H1 (cell line): ENCODE data around the gene CABCOCO1. TPM values are rescaled to one million over a fixed set of nuclear protein-coding genes. Genes with fewer than 3 reads are reported as not detected.

Experiments used
- CTCF ChIA-PET: fragments of 300-600 bp; sonication (Branson Sonifier 250); formaldehyde crosslinking; loops from one replicate; lab custom pipeline; 2021; ENCODE audit not compliant: partially characterized antibody; lab: Charles Lee
- POLR2A ChIA-PET: fragments of 300-600 bp; sonication (Branson Sonifier 250); formaldehyde crosslinking; loops from one replicate; lab custom pipeline; 2021; ENCODE audit warnings: inconsistent platforms; ENCODE audit not compliant: partially characterized antibody; lab: Charles Lee
- DNase-seq, 2 experiments: peaks; one replicate each; pipeline versions ENCODE4 v3.0.0 to v3.0.0-alpha.2; 2010 to 2022; ENCODE audit warnings: low spot score in 2 of 2, low read depth in 1 of 2, mixed read lengths in 1 of 2
- FAIRE-seq: peaks from 2 replicates; lab custom pipeline; 2011; peaks lifted over from hg19 to GRCh38; lab: Jason Lieb, UNC
- H2AFZ ChIP-seq: 2 replicates; pipeline ENCODE4 v1.8.1; 2012; ENCODE audit warnings: low read length, inconsistent platforms
- H2AK5ac ChIP-seq: 2 replicates; pipeline ENCODE4 v1.6.1; 2013; ENCODE audit warnings: low read depth, low read length
- H2BK120ac ChIP-seq: replicated peaks from 2 replicates; pipeline ENCODE3; 2013; ENCODE audit warnings: low read depth, low read length, inconsistent platforms
- H2BK12ac ChIP-seq: 2 replicates; pipeline ENCODE4 v1.6.1; 2013; ENCODE audit warnings: low read depth, low read length
- H2BK15ac ChIP-seq: 2 replicates; pipeline ENCODE4 v1.6.1; 2013; ENCODE audit warnings: low read length
- H2BK20ac ChIP-seq: 2 replicates; pipeline ENCODE4 v1.6.1; 2013; ENCODE audit warnings: low read length
- H2BK5ac ChIP-seq: 2 replicates; pipeline ENCODE4 v1.6.1; 2013; ENCODE audit warnings: low read depth, low read length
- H3K14ac ChIP-seq: 2 replicates; pipeline ENCODE4 v1.6.1; 2013; ENCODE audit warnings: inconsistent platforms; ENCODE audit not compliant: insufficient read length
- H3K18ac ChIP-seq: 2 replicates; pipeline ENCODE4 v1.6.1; 2013; ENCODE audit warnings: low read length; ENCODE audit errors: extremely low read depth
- H3K23ac ChIP-seq: 2 replicates; pipeline ENCODE4 v1.6.1; 2013; ENCODE audit warnings: inconsistent platforms; ENCODE audit not compliant: insufficient read length
- H3K23me2 ChIP-seq: 2 replicates; pipeline ENCODE4 v1.6.1; 2013; ENCODE audit warnings: low read depth, low read length
- H3K27ac ChIP-seq: 2 replicates; pipeline ENCODE4 v1.6.1; 2011; ENCODE audit warnings: low read depth, low read length, inconsistent platforms
- H3K27me3 ChIP-seq, 4 experiments: replicated peaks in 1 of 4; 1 replicate in 1 of 4; 2 replicates in 3 of 4; pipeline versions ENCODE4 v1.6.1 to v1.8.1; 2011 to 2013; ENCODE audit warnings: low read length in 3 of 4, mild to moderate bottlenecking in 3 of 4, inconsistent platforms in 2 of 4, mixed read lengths in 2 of 4, moderate library complexity in 1 of 4; ENCODE audit not compliant: control insufficient read depth in 3 of 4, insufficient read depth in 3 of 4; ENCODE audit errors: extremely low read depth in 1 of 4
- H3K36me3 ChIP-seq, 4 experiments: 2 replicates each; pipeline versions ENCODE4 v1.6.1 to v1.8.1; 2011 to 2013; ENCODE audit warnings: mild to moderate bottlenecking in 4 of 4, low read length in 3 of 4, moderate library complexity in 2 of 4, control low read depth in 1 of 4, inconsistent platforms in 1 of 4; ENCODE audit not compliant: insufficient read depth in 4 of 4, control insufficient read depth in 2 of 4
- H3K4ac ChIP-seq: replicated peaks from 2 replicates; pipeline ENCODE3; 2013; ENCODE audit warnings: low read length, low read depth, mixed read lengths, inconsistent platforms; ENCODE audit not compliant: insufficient read length
- H3K4me1 ChIP-seq, 4 experiments: replicated peaks in 1 of 4; 1 replicate in 1 of 4; 2 replicates in 3 of 4; pipeline versions ENCODE4 v1.6.1 to v1.8.1; 2011 to 2013; ENCODE audit warnings: low read length in 3 of 4, inconsistent platforms in 2 of 4, mixed read lengths in 1 of 4; ENCODE audit not compliant: insufficient read depth in 4 of 4, control insufficient read depth in 3 of 4
- H3K4me2 ChIP-seq, 2 experiments: 2 replicates each; pipeline versions ENCODE4 v1.6.1 to v1.8.1; 2011 to 2013; ENCODE audit warnings: low read depth in 2 of 2, low read length in 2 of 2, control low read depth in 1 of 2, inconsistent platforms in 1 of 2, mild to moderate bottlenecking in 1 of 2; ENCODE audit not compliant: insufficient read depth in 1 of 2
- H3K4me3 ChIP-seq, 4 experiments: fragments of 200-600, 300-600 bp in 1 of 4; sonication (generic), shearing (Covaris generic), sonication (Bioruptor Twin) in 1 of 4; 2 replicates each; pipeline versions ENCODE4 v1.5.1 to v1.8.1; 2011 to 2016; ENCODE audit warnings: low read length in 4 of 4, low read depth in 3 of 4, control low read depth in 2 of 4, inconsistent platforms in 2 of 4, mild to moderate bottlenecking in 2 of 4, mixed read lengths in 1 of 4, moderate library complexity in 1 of 4; ENCODE audit not compliant: insufficient read depth in 2 of 4; ENCODE audit errors: extremely low read depth in 1 of 4
- H3K56ac ChIP-seq: replicated peaks from 2 replicates; pipeline ENCODE3; 2013; ENCODE audit warnings: low read depth, mild to moderate bottlenecking, mixed read lengths, low read length, inconsistent platforms; ENCODE audit not compliant: insufficient read length
- H3K79me1 ChIP-seq: 2 replicates; pipeline ENCODE4 v1.6.1; 2013; ENCODE audit warnings: low read depth, low read length, control low read depth
- H3K79me2 ChIP-seq, 2 experiments: 2 replicates each; pipeline versions ENCODE4 v1.6.1 to v1.8.1; 2012 to 2013; ENCODE audit warnings: low read length in 2 of 2, mild to moderate bottlenecking in 2 of 2, inconsistent platforms in 1 of 2; ENCODE audit not compliant: insufficient read depth in 2 of 2, control insufficient read depth in 1 of 2
- H3K9ac ChIP-seq, 4 experiments: replicated peaks in 1 of 4; 1 replicate in 1 of 4; 2 replicates in 3 of 4; pipeline versions ENCODE4 v1.6.1 to v1.8.1; 2011 to 2013; ENCODE audit warnings: low read depth in 3 of 4, low read length in 3 of 4, control low read depth in 2 of 4, mild to moderate bottlenecking in 2 of 4, moderate library complexity in 2 of 4, inconsistent platforms in 1 of 4; ENCODE audit errors: extremely low read depth in 1 of 4
- H3K9me3 ChIP-seq, 2 experiments: 2 replicates each; pipeline versions ENCODE4 v1.6.1 to v1.8.1; 2012 to 2013; ENCODE audit warnings: mild to moderate bottlenecking in 2 of 2, moderate library complexity in 2 of 2, control low read depth in 1 of 2, inconsistent platforms in 1 of 2, low read depth in 1 of 2, low read length in 1 of 2, mixed read lengths in 1 of 2; ENCODE audit not compliant: insufficient read depth in 2 of 2
- H4K20me1 ChIP-seq, 2 experiments: replicated peaks in 1 of 2; 2 replicates each; pipeline versions ENCODE3 to v1.8.1; 2011 to 2013; ENCODE audit warnings: inconsistent platforms in 2 of 2, low read length in 2 of 2, mild to moderate bottlenecking in 1 of 2; ENCODE audit not compliant: insufficient read depth in 2 of 2, control insufficient read depth in 1 of 2
- H4K5ac ChIP-seq: 2 replicates; pipeline ENCODE4 v1.6.1; 2013; ENCODE audit warnings: low read length, low read depth, mixed read lengths, inconsistent platforms; ENCODE audit not compliant: insufficient read length
- H4K8ac ChIP-seq: 2 replicates; pipeline ENCODE4 v1.8.0; 2013; ENCODE audit warnings: mild to moderate bottlenecking, moderate library complexity, low read length, inconsistent platforms; ENCODE audit not compliant: insufficient read depth; ENCODE audit errors: extremely low read depth
- H4K91ac ChIP-seq: replicated peaks from 2 replicates; pipeline ENCODE3; 2013; ENCODE audit warnings: low read length, mixed read lengths, inconsistent platforms; ENCODE audit not compliant: insufficient read length
- CBX5 ChIP-seq: fragments of 300-800, 300-1000 bp; sonication (generic); IDR thresholded peaks from 2 replicates; pipeline ENCODE4 v1.7.1; 2016; ENCODE audit warnings: antibody characterized with exemption, low read length, low read depth
- CHD2 ChIP-seq: IDR thresholded peaks from 2 replicates; pipeline ENCODE4 v1.6.1; 2012; ENCODE audit warnings: low read length, improper control_type of control experiment
- MAFK ChIP-seq: IDR thresholded peaks from 2 replicates; pipeline ENCODE4 v1.6.1; 2012; ENCODE audit warnings: low read depth, mild to moderate bottlenecking, improper control_type of control experiment, low read length
- RXRA ChIP-seq: IDR thresholded peaks from 2 replicates; pipeline ENCODE4 v1.6.1; 2011; ENCODE audit warnings: low read depth, mild to moderate bottlenecking, low read length, moderate library complexity; ENCODE audit not compliant: insufficient read depth
- WGBS, 2 experiments: shearing (Covaris generic) in 1 of 2; methylation state at CpG; one replicate each; pipeline versions ENCODE4 v1.1.6 to v1.1.7; 2013 to 2015; ENCODE audit warnings: low lambda C conversion rate in 2 of 2, mixed read lengths in 2 of 2, inconsistent platforms in 1 of 2, low coverage in 1 of 2, missing lambda C conversion rate in 1 of 2; ENCODE audit not compliant: insufficient replicate concordance in 2 of 2, insufficient coverage in 1 of 2, insufficient read length in 1 of 2; ENCODE audit errors: extremely low coverage in 1 of 2, missing lambda C conversion rate in 1 of 2; 5-methylcytosine and 5-hydroxymethylcytosine counted together
- polyA plus RNA-seq, 7 experiments: library from polyadenylated mRNA; depleted of rRNA in 3 of 7; stranded (reverse) in 5 of 7; unstranded in 2 of 7; fragments of >200 nt in 5 of 7; fragments of 200-250 nt in 2 of 7; gene quantifications; 1 replicate in 5 of 7; 2 replicates in 1 of 7; 4 replicates in 1 of 7; pipeline versions ENCODE4 v1.2.1 to v1.2.3, GENCODE V29; 2011 to 2013; ENCODE audit warnings: missing spikeins in 2 of 7, mixed read lengths in 2 of 7
- total RNA-seq: library from RNA; stranded (reverse); fragmentation: NEBNext Ultra II Directional; extraction: Animal tissue kit (Norgen Biotek cat#: 25700); gene quantifications from 2 replicates; pipeline ENCODE4 v1.2.1, GENCODE V29; 2021

CABCOCO1 gene
- total and polyA plus RNA-seq, 2 of the 8 experiments (the other 6 are each of a cell fraction or from before 2014, with no cell fraction given), result not detected

- H3K4me3 ChIP-seq, result no peak overlapping the region
- no peaks in the 10 kb centered on the region for H3K9me3 ChIP-seq
- no peak overlapping the region for H2BK15ac ChIP-seq
- no peaks in the 10 kb centered on the region for H4K20me1 ChIP-seq
- no peak overlapping the region for H2BK5ac ChIP-seq
- no peaks in the 10 kb centered on the region for H3K23me2 ChIP-seq
- no peaks in the 10 kb centered on the region for H3K79me2 ChIP-seq
- no peaks in the 10 kb centered on the region for H3K36me3 ChIP-seq
- H2AFZ ChIP-seq, result no peak overlapping the region
- H3K56ac ChIP-seq, result no peak overlapping the region
- no peak overlapping the region for H3K9ac ChIP-seq
- DNase-seq (no peak), FAIRE-seq (no peak)
- H3K4ac ChIP-seq, result no peak overlapping the region
- POLR2A ChIA-PET, result no interaction called here
- no peak overlapping the region for H3K23ac ChIP-seq
- H2BK12ac ChIP-seq, result no peak overlapping the region
- no peaks in the 10 kb centered on the region for H3K4me1 ChIP-seq
- WGBS, 2 experiments, result 93% methylated on average over 2 of the region's 2 CpGs; no CpG with 5 or more reads in 1 of the 2 experiments
- H2BK20ac ChIP-seq, result no peak overlapping the region
- H4K91ac ChIP-seq, result no peak overlapping the region
- no peak overlapping the region for H3K27ac ChIP-seq
- no peak overlapping the region for H3K14ac ChIP-seq
- H4K8ac ChIP-seq, result no peak overlapping the region
- H3K18ac ChIP-seq, result no peak overlapping the region
- H3K79me1 ChIP-seq, result no peaks in the 10 kb centered on the region
- no peak overlapping the region for H2BK120ac ChIP-seq
- no peak overlapping the region for H3K4me2 ChIP-seq
- H3K27me3 ChIP-seq, result no peaks in the 10 kb centered on the region
- TF ChIP-seq RXRA (no peak), MAFK (no peak), CBX5 (no peak), CHD2 (no peak)
- TF ChIP-seq, all 59 proteins: peak for 0
- no peak overlapping the region for H2AK5ac ChIP-seq
- no peak overlapping the region for H4K5ac ChIP-seq
- CTCF ChIA-PET, result interaction anchor here (0.6 to 1.8 kb wide), 7 partner anchors 10 to 101 kb away, joined by 3 to 5 read pairs (median 3); no protein-coding TSS in a partner anchor
These were observed 151.4 kb downstream of the CABCOCO1 start for GRCh38 chr10:61814160-61814559.
